Vagina (tissue), 2 donors: ENCODE results near the gene CERT1.

ENCODE experiments used
- CTCF ChIP-seq, 3 experiments: fragments of 450-650 bp in 2 of 3; fragments of 200-600 bp in 1 of 3; sonication (generic) in 1 of 3; IDR thresholded peaks; one replicate each; pipeline ENCODE4 v1.5.1; 2017 to 2019; ENCODE audit warnings: antibody characterized with exemption in 3 of 3, mild to moderate bottlenecking in 2 of 3, moderate library complexity in 2 of 3
- POLR2A ChIP-seq, 2 donors: fragments of 450-650 bp; IDR thresholded peaks; one replicate each; pipeline ENCODE4 v1.6.1; 2017; ENCODE audit warnings: antibody characterized with exemption in 2 of 2, mild to moderate bottlenecking in 2 of 2, moderate library complexity in 2 of 2
- POLR2AphosphoS5 ChIP-seq, 2 donors: sonication (generic); formaldehyde crosslinking; IDR thresholded peaks; one replicate each; pipeline ENCODE4 v1.9.0; 2017; ENCODE audit warnings: antibody characterized with exemption in 2 of 2, mild to moderate bottlenecking in 2 of 2, low read depth in 1 of 2; ENCODE audit not compliant: insufficient read depth in 1 of 2

GRCh38 chr5:75532190-75532589 lies 20.8 kb upstream of the CERT1 start:
- TF ChIP-seq CTCF (IDR thresholded peaks at IDR 0.05) (no peak), POLR2A (IDR thresholded peaks at IDR 0.05) (no peak), POLR2AphosphoS5 (IDR thresholded peaks at IDR 0.05; ENCODE audit: insufficient read depth in 1 of 2, low read depth in 1 of 2) (no peak)
